HG03432 (cell line): ENCODE measurements around the gene SF3A2.

Experiments used
- ATAC-seq: cut with Tn5 transposase; IDR thresholded peaks from one replicate; pipeline ENCODE4 v1.9.1; 2021; ENCODE audit warnings: mild to moderate bottlenecking, moderate library complexity; ENCODE audit not compliant: unreplicated experiment

SF3A2 gene

GRCh38 chr19:2226051-2226839 lies 10.4 kb upstream of the SF3A2 start:
- no peak for ATAC-seq

GRCh38 chr19:2226840-2227360 lies 9.7 kb upstream of the SF3A2 start:
- no peak for ATAC-seq

DNA sequence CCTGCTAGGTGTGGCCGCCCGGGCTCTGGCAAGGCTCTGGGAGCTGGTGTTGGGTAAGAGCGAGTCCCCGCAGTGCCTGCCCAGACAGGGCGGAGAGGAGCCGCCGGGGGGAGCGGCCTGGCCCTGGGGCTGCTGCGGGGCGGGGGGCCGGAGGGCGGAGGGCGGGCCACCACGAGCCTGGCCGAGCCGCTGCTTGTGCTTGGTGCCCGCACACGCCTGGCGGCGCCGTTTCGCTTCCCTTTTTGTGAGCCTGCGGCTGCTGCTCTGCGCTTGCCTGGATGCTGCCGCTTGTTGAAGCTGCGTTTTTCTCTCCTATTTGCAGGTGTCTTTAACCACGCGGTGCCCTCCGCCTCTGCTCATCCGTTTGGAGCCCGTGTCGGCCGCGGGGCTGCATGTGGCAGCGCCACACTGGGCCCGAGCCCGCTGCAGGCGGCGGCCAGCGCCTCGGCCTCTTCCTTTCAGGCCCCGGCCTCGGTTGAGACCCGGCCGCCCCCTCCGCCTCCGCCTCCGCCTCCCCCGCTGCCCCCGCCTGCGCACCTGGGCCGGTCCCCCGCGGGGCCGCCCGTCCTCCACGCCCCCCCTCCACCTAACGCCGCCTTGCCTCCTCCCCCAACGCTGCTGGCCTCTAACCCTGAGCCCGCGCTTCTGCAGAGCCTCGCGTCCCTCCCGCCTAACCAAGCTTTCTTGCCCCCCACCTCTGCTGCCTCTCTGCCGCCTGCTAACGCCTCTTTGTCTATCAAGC lies 9.0 kb upstream of the SF3A2 start:
- no peak for ATAC-seq

- ATAC-seq, result no peak
These were observed 8.2 kb upstream of the SF3A2 start for GRCh38 chr19:2228157-2229030.

DNA sequence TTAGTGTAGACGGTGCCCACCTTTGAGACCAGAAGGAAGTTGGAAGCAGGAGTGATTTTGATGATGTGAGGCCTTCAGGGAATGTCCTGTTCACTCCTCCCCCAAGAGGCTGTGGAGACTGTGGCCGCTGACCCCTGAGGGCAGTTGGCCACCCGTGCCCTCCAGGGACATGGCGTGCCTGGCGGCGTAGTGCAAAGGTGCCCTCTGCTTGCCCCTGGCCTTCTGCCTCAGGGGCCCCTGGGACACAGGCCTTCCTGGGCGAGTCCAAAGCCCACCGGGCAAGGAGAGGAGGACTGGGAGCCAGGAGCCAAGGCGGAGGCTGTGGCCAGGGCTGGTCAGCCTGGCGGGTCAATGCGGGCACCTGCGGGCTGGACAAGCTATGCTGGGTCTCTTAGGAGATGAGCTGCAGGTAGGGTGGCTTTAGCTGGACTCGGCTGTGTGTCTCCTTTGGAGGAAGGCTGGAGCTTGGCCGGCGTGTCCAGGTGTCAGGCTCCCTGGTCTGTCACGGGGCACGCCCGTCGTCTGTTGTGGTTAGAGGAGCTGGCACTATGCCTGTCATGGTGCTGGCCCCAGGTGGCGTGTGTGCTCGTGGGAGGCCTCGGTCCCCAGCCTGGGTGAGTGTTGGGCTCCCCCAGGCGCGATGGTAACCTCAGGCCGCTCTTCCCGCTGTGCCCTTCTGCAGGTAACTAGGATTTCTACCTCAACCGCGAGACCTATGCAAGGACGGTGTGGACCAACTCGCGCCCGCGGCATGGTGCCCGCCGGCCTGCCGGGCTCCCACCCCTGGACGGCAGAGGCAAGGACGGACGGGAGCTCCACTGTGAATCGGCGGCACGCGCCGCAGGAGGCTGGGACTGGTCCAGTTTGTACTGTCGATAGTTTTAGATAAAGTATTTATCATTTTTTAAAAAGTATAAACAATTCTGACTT lies 7.3 kb upstream of the SF3A2 start:
- ATAC-seq, result no peak

DNA sequence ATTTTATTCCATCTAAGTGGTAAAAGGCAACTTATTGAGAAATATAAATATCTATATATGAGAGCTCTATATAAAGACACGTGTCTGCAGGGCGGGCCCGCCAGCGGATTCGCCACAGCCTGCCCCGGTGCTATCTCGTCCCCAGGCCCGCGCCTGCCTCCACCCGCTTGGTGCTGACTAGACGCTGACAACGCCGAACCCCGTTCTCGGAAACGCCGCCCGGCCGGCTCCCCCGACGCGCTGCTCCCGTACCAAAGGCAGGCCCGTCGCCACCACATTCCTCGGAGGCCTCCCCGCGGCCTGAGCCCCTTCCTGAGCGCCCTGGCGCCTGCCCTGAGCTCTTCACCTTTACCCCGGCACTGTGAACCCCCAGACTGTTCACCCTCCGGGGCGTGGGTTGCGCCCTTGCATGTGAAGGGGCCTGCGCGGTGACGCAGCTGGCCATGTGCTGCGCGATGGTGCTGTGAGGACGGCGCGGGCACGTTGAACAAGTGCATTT lies 6.5 kb upstream of the SF3A2 start:
- no peak for ATAC-seq

GRCh38 chr19:2230807-2231533 lies 5.7 kb upstream of the SF3A2 start:
- ATAC-seq, result no peak

- no peak for ATAC-seq
These were observed 4.9 kb upstream of the SF3A2 start for GRCh38 chr19:2231621-2232221.

- ATAC-seq, result no peak
These were observed 4.1 kb upstream of the SF3A2 start for GRCh38 chr19:2232286-2233151.

- ATAC-seq, result no peak
These were observed 2.9 kb upstream of the SF3A2 start for GRCh38 chr19:2233601-2234280.

DNA sequence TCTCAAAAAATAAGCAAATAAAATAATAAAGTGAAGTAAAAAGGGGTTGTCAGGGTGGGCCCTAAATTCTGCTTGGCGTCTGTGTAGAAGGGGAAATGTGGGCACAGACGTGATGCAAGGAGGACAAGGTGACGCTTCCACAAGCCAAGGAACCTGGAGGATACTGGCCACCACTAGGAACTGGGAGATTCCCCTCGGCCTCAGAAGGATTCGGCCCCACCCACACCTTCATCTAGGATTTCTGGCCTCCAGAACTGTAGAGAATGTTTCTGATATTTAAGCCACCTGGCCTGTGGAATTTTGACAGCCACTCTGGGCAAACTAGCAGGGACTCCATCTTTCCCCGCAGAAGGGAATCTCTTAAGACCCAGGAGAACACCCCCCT lies 1.6 kb upstream of the SF3A2 start:
- no peak for ATAC-seq

DNA sequence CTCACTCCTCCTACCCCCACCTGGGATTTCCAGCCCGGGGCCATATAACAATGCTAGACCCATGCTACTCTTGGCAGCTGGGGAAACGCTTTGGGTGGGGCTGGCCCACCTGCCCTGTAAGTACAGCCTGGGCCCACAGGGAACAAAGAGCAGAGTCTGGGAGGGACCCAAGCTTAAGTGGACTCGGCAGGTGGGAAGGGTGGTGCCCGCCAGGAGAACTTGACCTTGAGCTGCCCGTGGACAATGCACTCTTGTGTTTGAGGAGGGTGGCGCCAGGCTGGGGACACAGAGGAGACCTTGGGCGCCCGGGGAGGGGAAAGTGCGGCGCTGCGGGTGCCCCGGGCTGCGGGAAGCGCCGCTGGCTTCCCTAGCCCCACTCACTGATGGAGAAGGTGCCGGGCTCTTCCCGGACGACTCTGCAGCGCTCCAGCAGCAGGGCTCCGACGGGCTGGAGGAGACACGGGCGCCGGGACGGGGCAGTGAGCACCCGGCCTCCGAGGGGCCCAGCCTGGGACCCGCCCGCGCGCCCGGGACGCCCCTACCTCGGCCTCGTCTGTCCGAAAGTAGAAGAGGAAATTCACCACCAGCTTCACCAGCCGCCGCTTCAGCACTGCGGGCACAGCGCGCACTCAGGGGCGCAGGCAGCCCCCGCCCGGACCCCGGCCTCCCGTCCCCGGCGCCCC lies 1.1 kb upstream of the SF3A2 start:
- ATAC-seq, result peak; percentile 19

GRCh38 chr19:2236064-2236313 lies 635 bp upstream of the SF3A2 start:
- no peak for ATAC-seq

DNA sequence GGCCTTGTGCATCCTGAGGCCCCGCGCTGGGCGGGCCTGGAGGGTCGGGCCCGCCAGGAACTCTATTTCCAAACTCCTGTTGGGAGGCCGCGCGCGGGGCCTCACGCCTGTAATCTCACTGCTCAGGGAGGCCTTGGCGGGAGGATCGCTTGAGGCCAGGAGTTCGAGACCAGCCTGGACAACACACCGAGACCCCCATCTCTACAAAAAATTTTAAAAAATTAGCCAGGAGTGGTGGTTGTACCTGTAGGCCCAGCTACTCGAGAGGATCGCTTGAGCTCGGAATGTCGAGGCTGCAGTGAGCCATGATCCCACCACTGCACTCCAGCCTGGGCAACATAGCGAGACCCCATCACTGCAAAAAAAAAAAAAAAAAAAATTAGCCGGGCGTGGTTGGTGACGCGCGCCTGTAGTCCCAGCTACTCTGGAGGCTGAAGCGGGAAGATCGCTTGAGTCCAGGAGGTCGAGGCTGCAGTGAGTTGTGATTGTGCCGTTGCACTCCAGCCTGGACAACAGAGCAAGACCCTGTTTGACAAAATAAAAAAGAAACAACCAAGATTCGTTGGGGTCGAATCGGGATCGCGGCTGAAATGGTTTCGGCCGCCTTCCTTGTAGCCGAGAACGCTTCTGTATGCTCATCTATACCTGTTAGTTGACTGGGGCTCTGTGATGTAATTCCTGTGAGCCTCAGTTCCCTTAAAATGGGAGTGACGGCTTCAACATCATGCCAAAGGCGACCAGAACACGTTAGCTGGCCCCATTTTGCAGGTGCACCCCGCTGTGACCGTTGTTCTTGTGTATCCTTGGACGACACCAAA lies 636 bp downstream of the SF3A2 start:
- ATAC-seq, result no peak

DNA sequence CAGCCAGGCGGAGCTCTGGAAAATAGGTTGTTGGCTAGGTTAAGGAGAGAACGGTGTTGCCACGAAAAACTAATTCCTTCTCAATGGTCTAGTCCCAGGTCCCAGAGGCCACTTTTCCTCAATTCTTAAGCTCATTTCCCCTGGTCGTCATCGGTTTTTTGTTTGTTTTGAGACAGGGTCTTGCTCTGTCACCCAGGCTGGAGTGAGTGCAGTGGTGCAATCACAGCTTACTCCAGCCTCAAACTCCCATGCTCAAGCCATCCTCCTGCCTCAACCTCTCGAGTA lies 1.2 kb downstream of the SF3A2 start:
- ATAC-seq, result no peak

DNA sequence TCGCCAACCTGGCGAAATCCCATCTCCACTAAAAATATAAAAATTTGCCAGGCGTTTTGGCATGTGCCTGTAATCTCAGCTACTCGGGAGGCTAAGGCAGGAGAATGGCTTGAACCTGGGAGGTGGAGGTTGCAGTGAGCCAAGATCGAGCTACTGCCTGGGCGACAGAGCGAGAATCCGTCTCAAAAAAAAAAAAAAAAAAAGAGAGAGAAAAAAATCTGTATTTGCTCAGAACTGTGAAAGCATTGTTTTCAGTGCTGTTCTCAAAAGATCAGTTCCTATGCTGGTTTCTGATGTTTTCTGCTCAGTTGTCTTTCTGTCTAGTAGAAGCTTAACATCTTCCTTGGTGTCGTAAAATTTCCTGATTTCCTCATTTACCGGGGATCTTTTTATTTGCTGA lies 2.5 kb downstream of the SF3A2 start:
- ATAC-seq, result no peak
